CD14-positive monocyte (primary cell): ENCODE data around the gene GPRIN3. TPM values are rescaled to one million over a fixed set of nuclear protein-coding genes. Genes with fewer than 3 reads are reported as not detected.
A peak's percentile ranks its signal among the peaks of the same experiment; 100 is the strongest.

Source experiments
- DNase-seq, 3 donors: peaks; one replicate each; pipeline ENCODE4 v3.0.0-alpha.2; 2011 to 2022
- H2AFZ ChIP-seq: 2 replicates; pipeline ENCODE4 v1.6.0; 2012; ENCODE audit warnings: mild to moderate bottlenecking, low read depth, low read length, inconsistent platforms; ENCODE audit not compliant: insufficient read depth, poor library complexity, severe bottlenecking
- H3K27ac ChIP-seq, 2 donors: 1 replicate in 1 of 2; 2 replicates in 1 of 2; pipeline ENCODE4 v1.5.1; 2012 to 2013; ENCODE audit warnings: low read length in 2 of 2, control low read depth in 1 of 2, inconsistent platforms in 1 of 2, low read depth in 1 of 2, mild to moderate bottlenecking in 1 of 2
- H3K27me3 ChIP-seq, 2 donors: one replicate each; pipeline versions ENCODE4 v1.6.0 to v1.6.1; 2011 to 2013; ENCODE audit warnings: low read length in 2 of 2; ENCODE audit not compliant: control insufficient read depth in 2 of 2, insufficient read depth in 2 of 2
- H3K36me3 ChIP-seq, 2 donors: replicated peaks in 1 of 2; 1 replicate in 1 of 2; 2 replicates in 1 of 2; pipeline versions ENCODE4 v1.5.1 to v1.6.1; 2012 to 2013; ENCODE audit warnings: low read length in 2 of 2, control low read depth in 1 of 2, inconsistent platforms in 1 of 2, mild to moderate bottlenecking in 1 of 2; ENCODE audit not compliant: insufficient read depth in 2 of 2, control insufficient read depth in 1 of 2
- H3K4me1 ChIP-seq, 2 donors: 1 replicate in 1 of 2; 2 replicates in 1 of 2; pipeline versions ENCODE4 v1.5.1 to v1.6.1; 2012 to 2013; ENCODE audit warnings: low read length in 2 of 2, control low read depth in 1 of 2, inconsistent platforms in 1 of 2, mild to moderate bottlenecking in 1 of 2, moderate library complexity in 1 of 2; ENCODE audit not compliant: insufficient read depth in 2 of 2, control insufficient read depth in 1 of 2
- H3K4me2 ChIP-seq: replicated peaks from 2 replicates; pipeline ENCODE3; 2012; ENCODE audit warnings: low read length, moderate library complexity, mild to moderate bottlenecking; ENCODE audit not compliant: poor library complexity, severe bottlenecking; ENCODE audit errors: extremely low read depth
- H3K4me3 ChIP-seq, 3 experiments: fragments of 200-600 bp in 1 of 3; sonication (generic) in 1 of 3; replicated peaks in 1 of 3; 1 replicate in 2 of 3; 2 replicates in 1 of 3; pipeline ENCODE4 v1.5.1; 2011 to 2013; ENCODE audit warnings: low read length in 3 of 3, mild to moderate bottlenecking in 3 of 3, control low read depth in 2 of 3, low read depth in 2 of 3, inconsistent platforms in 1 of 3, moderate library complexity in 1 of 3
- H3K79me2 ChIP-seq: 2 replicates; pipeline ENCODE4 v1.6.0; 2012; ENCODE audit warnings: mild to moderate bottlenecking, control low read depth, inconsistent platforms, low read length, moderate library complexity; ENCODE audit not compliant: insufficient read depth
- H3K9ac ChIP-seq: 2 replicates; pipeline ENCODE4 v1.6.0; 2017; ENCODE audit warnings: low read length, mild to moderate bottlenecking; ENCODE audit not compliant: insufficient read depth, poor library complexity, severe bottlenecking
- H3K9me3 ChIP-seq, 2 donors: replicated peaks in 1 of 2; 1 replicate in 1 of 2; 2 replicates in 1 of 2; pipeline versions ENCODE4 v1.5.1 to v1.6.1; 2012 to 2013; ENCODE audit warnings: low read length in 2 of 2, control low read depth in 1 of 2; ENCODE audit not compliant: control insufficient read depth in 1 of 2, insufficient read depth in 1 of 2
- H4K20me1 ChIP-seq: 2 replicates; pipeline ENCODE4 v1.6.0; 2012; ENCODE audit warnings: mild to moderate bottlenecking, low read length, control low read depth, moderate library complexity; ENCODE audit not compliant: insufficient read depth
- H3K27ac Mint-ChIP-seq, 7 donors: one replicate each; pipeline ENCODE4 v1.8.0; 2020; ENCODE audit warnings: mild to moderate bottlenecking in 7 of 7, mixed read lengths in 7 of 7, moderate library complexity in 6 of 7, inconsistent platforms in 2 of 7
- H3K27me3 Mint-ChIP-seq, 3 donors: one replicate each; pipeline ENCODE4 v1.8.0; 2021 to 2022; ENCODE audit warnings: low read depth in 3 of 3, mild to moderate bottlenecking in 3 of 3, mixed read lengths in 3 of 3, moderate library complexity in 3 of 3, inconsistent platforms in 1 of 3
- H3K36me3 Mint-ChIP-seq, 2 donors: one replicate each; pipeline ENCODE4 v1.8.0; 2020; ENCODE audit warnings: mixed read lengths in 2 of 2, inconsistent platforms in 1 of 2, mild to moderate bottlenecking in 1 of 2
- H3K4me1 Mint-ChIP-seq: one replicate; pipeline ENCODE4 v1.8.0; 2020; ENCODE audit warnings: mild to moderate bottlenecking, mixed read lengths
- H3K4me3 Mint-ChIP-seq, 2 donors: one replicate each; pipeline ENCODE4 v1.8.0; 2020; ENCODE audit warnings: mild to moderate bottlenecking in 2 of 2, mixed read lengths in 2 of 2, moderate library complexity in 1 of 2
- H3K9me3 Mint-ChIP-seq, 7 donors: one replicate each; pipeline ENCODE4 v1.8.0; 2020 to 2022; ENCODE audit warnings: mixed read lengths in 7 of 7, mild to moderate bottlenecking in 6 of 7, moderate library complexity in 6 of 7, inconsistent platforms in 2 of 7
- CTCF ChIP-seq: fragments of 200-600 bp; IDR thresholded peaks from one replicate; pipeline ENCODE4 v1.8.0; 2022; ENCODE audit warnings: antibody characterized with exemption, mild to moderate bottlenecking
- WGBS: methylation state at CpG from one replicate; pipeline ENCODE4 v1.1.5; 2013; ENCODE audit warnings: missing lambda C conversion rate; ENCODE audit not compliant: insufficient coverage; 5-methylcytosine and 5-hydroxymethylcytosine counted together
- intact Hi-C, 2 donors: fragments of 100-400 bp; cut with micrococcal nuclease; formaldehyde crosslinking; loops; one replicate each; pipeline versions ENCODE4 v1.15.0 to v1.15.1; 2023
- polyA plus RNA-seq, 3 donors: library from polyadenylated mRNA; depleted of rRNA in 1 of 3; unstranded in 2 of 3; stranded (reverse) in 1 of 3; fragments of 300-500 nt in 2 of 3; fragments of >200 nt in 1 of 3; fragmentation: Illumina TruSeq in 2 of 3; gene quantifications; 1 replicate in 2 of 3; 2 replicates in 1 of 3; pipeline ENCODE4 v1.2.3, GENCODE V29; 2012 to 2021

The GPRIN3 gene
- polyA plus RNA-seq, 3 donors = 1.1 to 3.3 (median 2.3) TPM

GRCh38 chr4:89295415-89295927, 12.1 kb downstream of the GPRIN3 start:
- Histone ChIP-seq H3K27me3 (no peaks in the 10 kb centered on the region), H3K4me3 (no peak overlapping the region), H3K79me2 (no peaks in the 10 kb centered on the region), H3K36me3 (no peaks in the 10 kb centered on the region), H3K9me3 (no peaks in the 10 kb centered on the region), H3K27ac (no peak overlapping the region), H3K4me1 (peaks cover 38 to 64% of the 10 kb centered on the region in 2 donors), H3K9ac (no peak overlapping the region), H3K4me2 (no peak overlapping the region), H2AFZ (no peak overlapping the region), H4K20me1 (no peaks in the 10 kb centered on the region)
- DNase-seq = no peak
- 100% methylated on average over 1 of the region's 3 CpGs for WGBS
- H3K36me3 Mint-ChIP-seq = peaks cover 3 to 4% of the 10 kb centered on the region in 2 donors
- peaks cover 52% of the 10 kb centered on the region for H3K4me1 Mint-ChIP-seq
- no peak overlapping the region for H3K4me3 Mint-ChIP-seq
- peak overlapping the region in 1 of 7 donors; percentile 86 for H3K27ac Mint-ChIP-seq
- H3K9me3 Mint-ChIP-seq = peaks cover 0 to 2% (median 0%) of the 10 kb centered on the region in 7 donors
- intact Hi-C loops = loop anchor here in 1 of 2 donors (5.0 kb wide), 1 partner anchor 37 kb away; no protein-coding TSS in a partner anchor
- TF ChIP-seq CTCF = no peak
- peaks cover 0 to 3% (median 2%) of the 10 kb centered on the region in 3 donors for H3K27me3 Mint-ChIP-seq

- Mint-ChIP-seq H3K4me1 (peaks cover 52% of the 10 kb centered on the region), H3K36me3 (peaks cover 3 to 8% of the 10 kb centered on the region in 2 donors), H3K27me3 (peaks cover 0 to 5% (median 4%) of the 10 kb centered on the region in 3 donors), H3K4me3 (no peak overlapping the region), H3K9me3 (peaks cover 0 to 2% (median 0%) of the 10 kb centered on the region in 7 donors), H3K27ac (peak overlapping the region in 4 of 7 donors; percentile 12 to 86 (median 41))
- Histone ChIP-seq H3K27me3 (no peaks in the 10 kb centered on the region), H3K4me3 (no peak overlapping the region), H3K9ac (no peak overlapping the region), H3K79me2 (no peaks in the 10 kb centered on the region), H3K36me3 (no peaks in the 10 kb centered on the region), H3K4me1 (peaks cover 38 to 60% of the 10 kb centered on the region in 2 donors), H3K27ac (peak overlapping the region in 1 of 2 donors; percentile 6), H2AFZ (no peak overlapping the region), H4K20me1 (no peaks in the 10 kb centered on the region), H3K4me2 (no peak overlapping the region), H3K9me3 (no peaks in the 10 kb centered on the region)
- WGBS = 40% methylated on average over 4 of the region's 5 CpGs
- intact Hi-C loops = loop anchor here in 1 of 2 donors (5.0 kb wide), 1 partner anchor 38 kb away; no protein-coding TSS in a partner anchor
- peak in 2 of 3 donors; percentile 40 to 54 for DNase-seq
- no peak for TF ChIP-seq CTCF
Observed at GRCh38 chr4:89294573-89295269, 12.9 kb downstream of the GPRIN3 start.
